ENCODE results near the gene NCAPH2. TPM values are rescaled to one million over a fixed set of nuclear protein-coding genes. Genes with fewer than 3 reads are reported as not detected.

The NCAPH2 gene
- total and polyA plus RNA-seq, 2 of the 13 experiments (the other 11 are each of a cell fraction or from before 2014, with no cell fraction given): 28.1 to 64.4 TPM

GRCh38 chr22:50485221-50486131, 22.5 kb upstream of the NCAPH2 start (continued):
- TF ChIP-seq AHDC1 (CRISPR knock-in tag; IDR thresholded peaks at IDR 0.05; ENCODE audit: borderline replicate concordance) (peak; percentile 57; the same call in 1 of the 2 replicates), ZKSCAN5 (CRISPR knock-in tag; IDR thresholded peaks at IDR 0.05) (no peak), ZNF746 (CRISPR knock-in tag; IDR thresholded peaks at IDR 0.05) (no peak), ZNF687 (CRISPR knock-in tag; IDR thresholded peaks at IDR 0.05) (peak; percentile 92), ZBTB38 (CRISPR knock-in tag; IDR thresholded peaks at IDR 0.05) (0 out of 2 replicates have a peak, but pooled peaks have one; percentile 6), FUBP1 (CRISPR knock-in tag; IDR thresholded peaks at IDR 0.05; ENCODE audit: borderline replicate concordance) (no peak), ZMYM4 (CRISPR knock-in tag; IDR thresholded peaks at IDR 0.05) (peak; percentile 56; the same call in 1 of the 2 replicates), ZGPAT (CRISPR knock-in tag; IDR thresholded peaks at IDR 0.05) (peak; percentile 81), POLR2AphosphoS2 (IDR thresholded peaks at IDR 0.05; ENCODE audit: low read depth, low read length) (no peak), DMAP1 (CRISPR knock-in tag; IDR thresholded peaks at IDR 0.05) (peak; percentile 38; the same call in 1 of the 2 replicates)
- TF ChIP-seq, protein P1, sequence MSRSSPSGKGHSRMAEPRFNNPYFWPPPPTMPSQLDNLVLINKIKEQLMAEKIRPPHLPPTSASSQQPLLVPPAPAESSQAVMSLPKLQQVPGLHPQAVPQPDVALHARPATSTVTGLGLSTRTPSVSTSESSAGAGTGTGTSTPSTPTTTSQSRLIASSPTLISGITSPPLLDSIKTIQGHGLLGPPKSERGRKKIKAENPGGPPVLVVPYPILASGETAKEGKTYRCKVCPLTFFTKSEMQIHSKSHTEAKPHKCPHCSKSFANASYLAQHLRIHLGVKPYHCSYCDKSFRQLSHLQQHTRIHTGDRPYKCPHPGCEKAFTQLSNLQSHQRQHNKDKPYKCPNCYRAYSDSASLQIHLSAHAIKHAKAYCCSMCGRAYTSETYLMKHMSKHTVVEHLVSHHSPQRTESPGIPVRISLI (CRISPR knock-in tag; IDR thresholded peaks at IDR 0.05; ENCODE audit: borderline replicate concordance): peak; percentile 86

Measured in HepG2 (cell line).